CD4-positive, alpha-beta T cell treated with Interleukin-21 for 1 hour (primary cell): Measurements from ENCODE around the gene MFSD2B.

ENCODE experiments used
- DNase-seq: peaks from one replicate; pipeline ENCODE4 v3.0.0-alpha.2; 2020

Gene MFSD2B

DNA sequence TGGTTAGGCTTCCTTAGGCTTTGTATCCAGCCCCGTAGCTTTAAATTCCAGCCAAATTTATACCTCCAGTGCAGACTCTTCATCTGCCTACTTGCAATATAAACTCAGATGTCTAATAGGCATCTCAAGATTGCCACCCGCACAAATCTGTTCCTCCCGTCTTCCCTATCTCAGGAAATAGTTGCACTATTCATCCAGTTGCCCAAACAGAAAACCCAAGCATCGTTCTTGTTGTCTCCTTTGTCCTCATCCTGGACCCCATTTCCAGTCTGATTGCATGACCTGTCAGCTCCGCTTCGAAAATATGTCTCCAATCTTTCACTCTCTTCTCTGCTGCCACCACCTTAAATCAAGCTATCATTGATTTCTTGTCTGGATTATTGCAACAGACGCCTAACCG is 41.9 kb downstream of the MFSD2B start:
- DNase-seq, result no peak

DNA sequence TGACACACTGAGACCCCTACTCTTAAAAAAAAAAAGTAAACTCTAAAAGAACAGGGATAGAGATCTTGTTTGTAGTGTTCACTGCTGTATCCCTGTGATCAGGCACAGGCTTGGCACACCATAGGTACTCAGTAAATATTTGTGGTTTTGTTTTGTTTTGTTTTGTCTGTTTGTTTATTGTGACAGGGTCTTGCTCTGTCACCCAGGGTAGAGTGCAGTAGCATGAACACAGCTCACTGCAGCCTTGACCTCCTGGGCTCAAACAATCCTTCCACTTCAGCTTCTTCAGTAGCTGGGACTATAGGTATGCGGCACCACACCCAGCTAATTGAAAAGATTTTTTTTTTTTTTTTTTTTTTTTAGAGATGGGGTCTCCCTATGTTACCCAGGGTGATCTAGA is 43.1 kb downstream of the MFSD2B start:
- DNase-seq, result no peak

- no peak for DNase-seq
Observed at GRCh38 chr2:24054366-24055010, 44.6 kb downstream of the MFSD2B start.

DNA sequence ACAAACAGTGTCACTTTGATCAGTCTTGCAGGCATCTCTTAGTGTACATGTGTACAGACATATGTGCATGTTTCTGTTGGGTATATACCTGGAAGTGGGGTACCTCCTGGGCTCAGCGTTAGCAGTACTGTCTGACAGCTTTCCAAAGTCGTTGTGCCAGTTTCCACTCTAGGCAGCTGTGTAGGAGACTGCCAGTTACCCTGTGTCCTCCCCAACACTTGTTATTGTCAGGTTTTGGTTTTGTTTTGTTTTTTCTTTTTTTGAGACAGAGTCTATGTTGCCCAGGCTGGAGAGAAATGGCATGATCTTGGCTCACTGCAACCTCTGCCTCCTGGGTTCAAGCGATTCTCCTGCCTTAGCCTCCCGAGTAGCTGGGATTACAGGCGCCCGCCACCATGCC is 45.9 kb downstream of the MFSD2B start:
- no peak for DNase-seq

DNA sequence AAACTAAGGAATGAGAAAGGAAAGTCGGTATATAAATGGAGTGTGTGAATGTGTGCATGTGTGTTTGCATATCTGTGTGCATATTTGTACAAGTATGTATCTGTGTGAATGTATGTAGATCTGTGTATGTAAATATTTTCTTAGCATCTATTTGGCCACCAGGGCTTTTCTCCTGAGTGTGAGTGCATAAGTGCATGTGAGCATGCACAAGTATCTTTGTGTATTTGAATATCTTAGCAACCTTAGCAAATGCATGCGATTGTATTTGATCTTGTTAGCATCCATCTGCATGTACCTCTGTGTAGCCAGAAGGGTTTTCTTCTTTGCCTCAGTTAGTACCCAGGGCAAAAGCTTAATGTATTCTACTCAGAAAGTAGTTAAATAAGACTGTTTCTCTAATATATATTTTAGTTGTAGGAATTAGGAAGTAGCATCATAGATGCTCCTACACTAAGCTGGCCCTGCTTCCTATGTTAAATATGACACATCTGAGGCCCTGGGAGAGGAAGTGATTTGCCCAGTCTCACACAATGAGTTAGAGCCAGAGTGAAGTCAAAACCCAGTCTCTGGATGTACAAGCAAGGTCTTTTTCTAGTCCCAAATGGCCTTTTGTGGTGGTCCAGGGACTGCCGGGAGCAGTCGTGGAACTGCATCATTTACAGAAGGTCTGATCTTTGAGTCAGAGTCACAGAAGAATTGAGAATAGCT is 48.8 kb downstream of the MFSD2B start:
- no peak for DNase-seq

DNA sequence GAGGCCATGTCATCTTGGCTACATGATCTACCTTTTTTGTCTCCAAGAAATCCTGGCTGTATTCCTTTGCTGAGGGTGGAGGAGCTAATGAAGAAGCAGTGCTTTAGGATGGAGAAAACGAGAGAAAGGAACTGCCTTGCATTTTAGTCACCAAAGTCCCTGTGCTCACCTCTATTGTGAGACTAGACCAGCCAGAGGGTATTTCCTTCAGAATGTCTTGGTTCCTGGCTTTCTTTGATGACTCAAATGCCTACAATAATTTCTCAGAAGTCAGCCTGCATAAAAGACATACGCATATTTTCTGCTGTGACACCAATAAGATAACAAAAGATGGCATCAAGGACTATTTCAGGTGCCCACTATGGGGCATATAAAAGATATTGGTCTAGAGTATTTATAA is 55.5 kb downstream of the MFSD2B start:
- DNase-seq, result no peak

DNA sequence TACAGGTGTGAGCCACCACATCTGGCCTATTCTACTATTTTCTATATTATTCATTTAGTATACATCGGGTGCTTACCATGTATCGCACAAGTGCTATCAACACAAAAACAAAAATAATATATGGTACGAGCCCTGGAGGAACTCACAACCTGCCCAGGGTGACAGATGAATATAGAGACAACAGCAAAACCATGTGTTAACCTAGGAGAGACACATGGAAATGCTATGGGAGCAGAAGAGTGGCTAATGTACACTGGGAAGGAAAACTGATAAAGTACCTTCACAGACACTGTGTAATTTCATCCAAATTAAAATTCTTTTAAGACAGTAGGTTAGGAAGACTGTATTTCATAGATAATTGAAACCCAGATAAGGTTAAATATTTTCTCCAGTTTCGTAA is 62.4 kb downstream of the MFSD2B start:
- DNase-seq, result no peak

- no peak for DNase-seq
Observed at GRCh38 chr2:24073816-24074215, 63.9 kb downstream of the MFSD2B start.

DNA sequence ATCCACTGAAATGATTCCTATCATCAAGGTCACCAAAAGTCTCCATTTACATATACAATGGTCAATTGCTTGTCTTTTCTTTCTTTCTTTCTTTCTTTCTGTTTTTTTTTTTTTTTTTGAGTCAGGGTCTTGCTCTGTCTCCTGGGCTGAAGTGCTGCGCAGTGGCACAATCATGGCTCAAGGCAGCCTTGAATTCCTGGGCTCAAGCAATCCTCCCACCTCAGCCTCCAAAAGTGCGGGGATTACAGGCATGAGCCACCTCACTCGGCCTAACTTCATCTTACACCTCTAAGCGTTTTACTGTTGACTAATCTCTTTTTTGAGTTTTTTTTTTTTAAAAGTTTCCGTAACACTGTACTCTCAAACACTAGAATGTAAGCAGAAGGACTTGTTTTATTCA is 65.4 kb downstream of the MFSD2B start:
- DNase-seq, result no peak
